SW 1271 (cell line): ENCODE data around the gene SSBP4.
"Not testable (repeated sequence)": the region's sequence is repeated elsewhere in the genome, so short reads cannot be mapped to it uniquely, and the experiment has no call there.

ENCODE experiments used
- DNase-seq, 2 experiments: peaks; one replicate each; lab custom pipeline; 2025; lab: John Stamatoyannopoulos, UW

SSBP4 gene

DNA sequence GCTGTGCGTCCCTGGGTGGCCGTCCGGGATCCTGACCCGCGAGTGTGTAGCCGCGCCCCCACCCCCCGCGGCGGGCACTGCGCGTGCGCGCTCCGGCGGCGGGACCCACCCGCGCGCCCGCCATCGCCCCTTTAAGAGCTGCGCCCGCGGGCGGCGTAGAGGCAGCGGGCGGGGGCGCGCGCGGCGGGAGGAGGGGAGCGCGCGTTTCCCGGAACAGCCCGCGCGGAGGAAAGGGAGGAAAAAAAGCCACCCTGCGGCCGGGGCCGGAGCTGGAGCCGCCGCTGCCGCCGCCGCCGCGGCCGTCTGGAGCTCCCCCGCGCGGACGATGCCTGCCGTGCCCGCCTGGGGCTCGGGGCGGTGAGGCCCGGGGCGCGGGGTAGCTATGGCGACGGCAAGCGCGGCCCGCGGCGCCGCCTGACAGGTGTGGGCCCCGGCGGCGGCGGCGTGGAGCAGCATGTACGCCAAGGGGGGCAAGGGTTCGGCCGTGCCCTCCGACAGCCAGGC lies at the start of gene SSBP4:
Gene SSBP4 (plus strand): TSS at position 204 of the 504 bp plus-strand sequence. CDS start 251 bp downstream, at position 455.
- peak in 1 of 2 experiments; percentile 67 for DNase-seq

GRCh38 chr19:18373407-18373891 lies 45.7 kb upstream of the SSBP4 start:
- no peak for DNase-seq

DNA sequence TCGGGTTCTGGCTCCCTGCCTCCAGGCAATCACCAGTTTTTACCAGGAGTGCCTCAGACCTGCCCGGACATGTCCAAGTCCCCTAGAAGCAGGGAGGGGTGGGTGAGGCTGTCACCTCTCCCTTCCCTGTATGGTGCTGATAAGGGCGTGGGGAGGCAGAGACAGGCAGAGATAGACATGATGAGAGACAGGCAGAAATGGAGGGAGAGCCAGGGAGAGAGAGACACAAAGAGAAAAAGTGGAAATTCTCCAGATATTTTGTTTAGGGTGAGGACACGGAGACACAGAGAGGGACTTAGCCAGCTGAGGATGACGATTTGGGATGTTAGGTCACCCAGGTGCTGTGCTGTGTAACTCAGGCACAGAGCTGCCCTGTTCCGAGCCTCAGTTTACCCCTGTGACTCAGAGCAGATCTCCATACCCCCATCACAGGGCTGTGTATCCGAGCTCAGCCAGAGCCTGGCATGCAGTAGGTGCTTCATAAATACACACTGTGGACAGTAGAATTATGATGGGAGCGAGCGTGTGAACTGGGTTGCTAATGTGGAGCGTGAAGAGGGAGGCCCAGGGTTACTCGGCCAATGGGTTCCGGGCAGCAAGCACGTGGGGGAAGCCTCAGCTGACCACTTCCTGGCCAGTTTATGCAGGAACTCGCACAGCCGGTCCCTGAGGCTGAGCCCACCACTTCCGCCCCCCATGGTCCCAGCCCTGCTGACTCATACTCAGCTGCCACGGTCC lies 45.1 kb upstream of the SSBP4 start:
- DNase-seq: peak; percentile 94 to 96

DNA sequence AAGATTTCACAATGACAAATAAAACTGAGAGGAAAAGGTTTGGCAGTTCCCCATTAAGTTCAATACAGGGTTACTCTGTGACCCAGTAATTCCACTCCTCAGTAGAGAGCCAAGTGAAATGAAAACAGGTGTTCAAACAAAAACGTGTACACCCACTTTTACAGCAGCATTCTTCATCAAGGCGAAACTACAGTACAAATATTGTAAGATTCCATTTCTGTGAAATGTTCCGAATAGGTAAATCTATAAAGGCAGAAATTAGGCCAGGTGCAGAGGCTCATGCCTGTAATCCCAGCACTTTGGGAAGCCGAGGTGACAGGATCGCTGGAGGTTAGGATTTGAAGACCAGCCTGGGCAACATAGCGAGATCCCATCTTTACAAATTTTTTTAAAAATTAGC lies 42.2 kb upstream of the SSBP4 start:
- DNase-seq: no peak

DNA sequence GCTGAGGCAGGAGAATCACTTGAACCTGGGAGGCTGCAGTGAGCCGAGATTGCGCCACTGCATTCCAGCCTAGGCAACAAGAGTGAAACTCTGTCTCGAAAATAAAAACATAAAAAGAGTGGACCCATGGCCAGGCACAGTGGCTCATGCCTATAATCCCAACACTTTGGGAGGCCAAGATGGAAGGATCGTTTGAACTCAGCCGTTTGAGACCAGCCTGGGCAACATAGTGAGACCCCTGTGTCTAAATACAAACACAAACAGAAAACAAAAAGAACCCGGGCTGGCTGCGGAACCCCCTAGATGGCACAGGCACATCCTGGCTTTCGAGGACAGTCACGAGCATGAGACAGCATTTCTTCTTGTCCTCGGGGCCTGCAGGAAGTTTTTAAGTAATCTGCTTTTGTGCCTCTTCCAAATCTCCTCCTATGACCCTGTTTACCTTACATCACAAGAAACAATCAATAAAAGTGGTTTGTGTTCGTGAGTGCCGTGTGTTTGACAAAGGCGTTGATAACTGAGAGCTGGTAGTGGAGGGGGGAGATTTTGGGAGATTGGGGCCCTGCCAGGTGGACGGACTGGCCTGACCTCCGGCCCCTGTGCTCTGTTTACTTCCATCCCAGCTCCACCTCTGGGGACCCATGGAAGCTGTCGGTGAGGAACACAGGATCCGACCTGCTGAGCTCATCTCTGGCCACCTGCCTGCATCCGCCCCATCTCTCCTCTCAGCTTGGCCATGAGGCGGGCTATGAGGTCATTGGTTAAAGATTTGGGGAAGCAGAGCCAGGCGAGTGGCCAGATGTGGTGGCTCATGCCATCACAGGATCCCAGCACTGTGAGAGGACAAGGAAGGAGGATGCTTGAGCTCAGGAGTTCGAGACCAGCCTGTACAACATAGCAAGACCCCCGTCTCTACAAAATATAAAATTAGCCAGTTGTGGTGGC lies 39.1 kb upstream of the SSBP4 start:
- DNase-seq: no peak

GRCh38 chr19:18380843-18381242 lies 38.4 kb upstream of the SSBP4 start:
- no peak for DNase-seq

DNA sequence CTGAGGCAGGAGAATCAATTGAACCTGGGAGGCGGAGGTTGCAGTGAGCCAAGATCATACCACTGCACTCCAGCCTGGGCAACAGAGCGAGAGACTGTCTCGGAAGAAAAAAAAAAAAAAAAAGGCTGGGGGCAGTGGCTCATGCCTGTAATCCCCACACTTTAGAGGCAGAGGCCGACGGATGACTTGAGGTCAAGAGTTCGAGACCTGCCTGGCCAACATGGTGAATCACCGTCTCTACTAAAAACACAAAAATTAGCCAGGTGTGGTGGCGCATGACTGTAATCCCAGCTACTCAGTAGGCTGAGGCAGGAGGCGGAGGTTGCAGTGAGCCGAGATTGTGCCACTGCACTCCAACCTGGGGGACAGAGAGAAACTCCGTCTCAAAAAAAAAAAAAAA lies 35.6 kb upstream of the SSBP4 start:
- not testable (repeated sequence) for DNase-seq

DNA sequence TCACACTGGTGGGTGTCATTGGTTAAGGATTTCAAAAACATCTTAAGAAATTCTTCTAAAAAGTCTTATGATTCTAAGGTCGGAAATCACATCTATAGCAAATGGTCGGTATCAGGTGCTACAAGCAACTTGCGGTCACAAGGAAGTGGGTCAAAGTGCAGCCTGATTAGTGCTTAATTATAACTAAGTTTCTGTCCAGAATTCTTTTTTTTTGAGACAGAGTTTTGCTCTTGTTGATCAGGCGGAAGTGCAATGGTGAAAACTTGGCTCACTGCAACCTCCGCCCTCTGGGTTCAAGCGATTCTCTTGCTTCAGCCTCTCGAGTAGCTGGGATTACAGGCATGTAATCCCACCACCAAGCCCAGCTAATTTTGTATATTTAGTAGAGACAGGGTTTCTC lies 34.4 kb upstream of the SSBP4 start:
- no peak for DNase-seq

DNA sequence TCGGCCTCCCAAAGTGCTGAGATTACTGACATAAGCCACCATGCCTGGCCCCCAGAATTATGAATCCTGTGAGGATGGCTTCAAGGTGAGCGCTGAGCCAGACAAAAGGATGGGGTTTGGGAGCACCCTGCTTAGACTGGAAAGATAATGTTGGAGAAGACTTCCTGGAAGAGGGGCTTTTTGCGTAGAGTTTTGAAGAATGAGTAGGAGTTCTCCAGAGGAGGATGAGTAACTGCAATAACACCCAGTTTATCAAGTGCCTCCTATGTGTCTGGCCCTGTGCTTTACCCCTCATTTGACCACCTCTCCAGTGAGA lies 33.9 kb upstream of the SSBP4 start:
- no peak for DNase-seq

DNA sequence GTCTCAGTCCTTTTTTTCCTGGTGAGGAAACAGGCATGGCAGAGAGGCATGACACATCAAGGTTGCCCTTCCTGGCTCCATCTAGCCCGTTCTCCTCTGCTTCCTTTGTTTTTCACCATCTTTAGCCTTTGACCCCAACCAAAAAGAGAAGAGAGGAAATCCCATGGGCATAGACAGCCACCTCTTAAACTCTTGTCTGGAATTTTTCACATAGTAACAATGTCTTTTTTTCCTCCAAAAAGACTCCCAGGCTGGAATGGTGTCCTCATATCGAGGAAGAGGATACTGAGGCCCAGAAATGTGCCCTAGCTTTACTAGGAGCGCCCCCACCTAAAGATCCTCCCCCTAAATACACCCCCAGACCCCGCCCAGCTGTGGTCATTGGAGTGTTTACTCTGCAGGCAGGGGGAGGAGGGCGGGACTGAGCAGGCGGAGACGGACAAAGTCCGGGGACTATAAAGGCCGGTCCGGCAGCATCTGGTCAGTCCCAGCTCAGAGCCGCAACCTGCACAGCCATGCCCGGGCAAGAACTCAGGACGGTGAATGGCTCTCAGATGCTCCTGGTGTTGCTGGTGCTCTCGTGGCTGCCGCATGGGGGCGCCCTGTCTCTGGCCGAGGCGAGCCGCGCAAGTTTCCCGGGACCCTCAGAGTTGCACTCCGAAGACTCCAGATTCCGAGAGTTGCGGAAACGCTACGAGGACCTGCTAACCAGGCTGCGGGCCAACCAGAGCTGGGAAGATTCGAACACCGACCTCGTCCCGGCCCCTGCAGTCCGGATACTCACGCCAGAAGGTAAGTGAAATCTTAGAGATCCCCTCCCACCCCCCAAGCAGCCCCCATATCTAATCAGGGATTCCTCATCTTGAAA lies 33.3 kb upstream of the SSBP4 start, which contains the start of gene GDF15:
Gene GDF15 (plus strand): TSS at position 484 of the 868 bp plus-strand sequence. CDS start 32 bp downstream, at position 516.
- peak in 1 of 2 experiments; percentile 50 for DNase-seq

GRCh38 chr19:18386543-18387271 lies 32.5 kb upstream of the SSBP4 start:
- no peak for DNase-seq

GRCh38 chr19:18388100-18388959 lies 30.9 kb upstream of the SSBP4 start:
- DNase-seq: peak; percentile 44 to 55

DNA sequence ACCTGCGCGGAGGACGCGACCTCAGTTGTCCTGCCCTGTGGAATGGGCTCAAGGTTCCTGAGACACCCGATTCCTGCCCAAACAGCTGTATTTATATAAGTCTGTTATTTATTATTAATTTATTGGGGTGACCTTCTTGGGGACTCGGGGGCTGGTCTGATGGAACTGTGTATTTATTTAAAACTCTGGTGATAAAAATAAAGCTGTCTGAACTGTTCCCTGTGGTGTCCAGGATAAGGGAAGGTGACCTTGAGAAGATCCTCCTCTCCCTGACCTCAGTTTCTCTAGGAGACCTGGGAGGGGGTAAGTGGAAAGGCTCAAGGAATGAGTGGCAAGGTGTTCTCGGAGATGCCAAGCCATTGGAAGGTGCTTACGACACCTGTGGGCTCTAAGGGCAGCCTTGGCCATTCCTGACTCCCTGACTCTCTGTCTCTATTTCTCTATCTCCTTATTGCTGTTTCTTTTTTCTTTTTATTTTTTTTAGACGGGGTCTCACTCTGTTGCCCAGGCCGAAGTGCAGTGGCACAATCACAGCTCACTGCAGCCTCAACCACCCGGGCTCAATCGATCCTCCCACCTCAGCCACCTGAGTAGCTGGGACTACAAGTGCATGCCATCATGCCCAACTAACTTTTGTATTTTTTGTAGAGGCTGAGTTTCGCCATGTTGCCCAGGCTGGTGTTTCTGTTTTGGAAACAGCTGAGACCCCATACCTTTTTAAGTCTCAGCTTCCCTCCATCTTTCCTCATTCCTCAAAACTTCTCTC lies 30.1 kb upstream of the SSBP4 start:
- DNase-seq: no peak

- DNase-seq: no peak
These were observed 29.5 kb upstream of the SSBP4 start for GRCh38 chr19:18389726-18390064.

DNA sequence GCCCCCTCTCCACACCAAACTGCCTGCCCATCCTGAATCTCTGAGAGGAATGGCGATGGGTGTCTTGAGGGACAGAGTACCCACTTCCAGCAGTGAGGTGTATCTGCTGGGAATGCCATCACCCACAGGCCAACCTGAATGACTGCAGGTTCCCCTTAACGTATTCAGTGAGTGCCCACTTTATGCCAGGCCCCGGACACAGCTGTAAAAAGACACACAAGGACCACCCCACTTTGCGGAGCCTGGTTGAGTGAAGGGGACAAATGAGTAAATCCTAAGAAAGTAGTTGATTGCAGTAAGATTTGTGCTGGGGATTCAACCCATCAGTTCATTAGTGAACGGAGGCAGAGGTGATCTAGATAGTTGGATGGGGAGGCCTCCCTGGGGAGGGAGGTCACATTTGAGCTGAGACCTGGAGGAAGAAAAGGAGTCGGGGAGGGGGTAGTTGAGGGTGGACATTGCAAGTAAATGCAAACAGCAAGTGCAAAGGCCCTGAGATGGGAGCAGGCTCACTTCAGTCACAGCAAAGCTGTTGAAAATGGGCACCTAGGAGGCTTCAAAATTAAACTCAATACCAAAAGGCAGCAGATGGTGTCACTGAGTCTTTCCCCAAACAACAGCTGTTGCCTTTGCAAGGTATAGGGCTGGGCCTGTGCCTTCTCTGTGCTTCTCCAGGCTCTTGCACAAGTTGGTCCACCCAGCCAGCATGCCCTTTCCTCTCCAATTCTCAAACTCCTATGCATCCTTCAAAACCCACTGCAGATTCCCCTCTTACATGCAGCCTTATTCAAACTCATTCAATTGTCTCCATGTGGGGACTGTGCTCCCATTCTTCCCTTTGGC lies 28.9 kb upstream of the SSBP4 start:
- DNase-seq: no peak

GRCh38 chr19:18391509-18392075 lies 27.6 kb upstream of the SSBP4 start:
- no peak for DNase-seq

- no peak for DNase-seq
These were observed 26.8 kb upstream of the SSBP4 start for GRCh38 chr19:18392417-18392816.

DNA sequence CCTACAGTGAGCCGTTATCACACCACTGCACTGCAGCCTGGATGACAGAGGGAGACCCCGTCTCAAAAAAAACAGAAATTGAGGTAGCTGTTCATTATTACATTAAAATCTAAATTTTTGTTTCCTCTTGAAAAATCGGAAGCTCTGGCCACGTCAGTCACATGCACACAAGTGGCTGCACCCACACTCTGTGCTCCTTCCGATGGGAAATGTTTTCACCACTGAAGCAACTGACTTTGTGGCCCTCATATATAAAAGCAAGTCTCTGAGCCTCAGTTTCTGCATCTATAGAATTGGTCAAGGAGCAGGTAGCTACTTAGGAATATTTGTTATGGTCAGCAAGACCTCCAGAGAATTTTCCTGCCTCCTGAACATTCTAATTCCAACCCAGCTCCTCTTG lies 26.3 kb upstream of the SSBP4 start:
- no peak for DNase-seq
